Erythroblast (primary cell): ENCODE data around the gene SLC30A3.

Source experiments
- DNase-seq, 2 experiments: peaks; one replicate each; lab custom pipeline; 2025; lab: John Stamatoyannopoulos, UW
- GATA1 ChIP-seq: IDR thresholded peaks from 2 replicates; pipeline ENCODE4 v1.6.1; 2011; ENCODE audit warnings: low read depth, mild to moderate bottlenecking, control low read depth, low read length, moderate library complexity
- POLR2A ChIP-seq: IDR thresholded peaks from 2 replicates; pipeline ENCODE4 v1.6.1; 2011; ENCODE audit warnings: mild to moderate bottlenecking, low read length

The SLC30A3 gene

GRCh38 chr2:27261241-27261925, 1.5 kb downstream of the SLC30A3 start:
- no peak for DNase-seq
- no peak for TF ChIP-seq POLR2A
- no peak for TF ChIP-seq GATA1

- no peak for DNase-seq
- TF ChIP-seq POLR2A = no peak
- TF ChIP-seq GATA1 = no peak
Observed at GRCh38 chr2:27258051-27258450, 4.8 kb downstream of the SLC30A3 start.

- TF ChIP-seq POLR2A (no peak), GATA1 (no peak)
- no peak for DNase-seq
Observed at GRCh38 chr2:27256855-27257454, 5.9 kb downstream of the SLC30A3 start.

- no peak for DNase-seq
- TF ChIP-seq POLR2A (no peak), GATA1 (no peak)
Observed at GRCh38 chr2:27255660-27256059, 7.2 kb downstream of the SLC30A3 start.

GRCh38 chr2:27255187-27255586, 7.7 kb downstream of the SLC30A3 start:
- TF ChIP-seq POLR2A (no peak), GATA1 (no peak)
- no peak for DNase-seq

GRCh38 chr2:27251766-27252165, 11.1 kb downstream of the SLC30A3 start:
- TF ChIP-seq GATA1 = no peak
- TF ChIP-seq POLR2A = no peak
- no peak for DNase-seq

- TF ChIP-seq POLR2A = no peak
- TF ChIP-seq GATA1 = no peak
- no peak for DNase-seq
Observed at GRCh38 chr2:27250652-27251379, 12.0 kb downstream of the SLC30A3 start.

GRCh38 chr2:27249891-27250651, 12.8 kb downstream of the SLC30A3 start:
- TF ChIP-seq GATA1 (no peak), POLR2A (no peak)
- peak; percentile 68 to 70 for DNase-seq

- TF ChIP-seq POLR2A (no peak), GATA1 (no peak)
- DNase-seq = no peak
Observed at GRCh38 chr2:27249159-27249890, 13.5 kb downstream of the SLC30A3 start.

GRCh38 chr2:27247893-27248292, 15.0 kb downstream of the SLC30A3 start:
- TF ChIP-seq GATA1 (no peak), POLR2A (no peak)

GRCh38 chr2:27245626-27246025, 17.2 kb downstream of the SLC30A3 start:
- no peak for DNase-seq
- TF ChIP-seq GATA1 (no peak), POLR2A (no peak)

More at GRCh38 chr2:27247893-27248292, 15.0 kb downstream of the SLC30A3 start:
- DNase-seq = no peak

- TF ChIP-seq GATA1 = no peak
- no peak for TF ChIP-seq POLR2A
- no peak for DNase-seq
Observed at GRCh38 chr2:27245116-27245515, 17.7 kb downstream of the SLC30A3 start.

- DNase-seq = no peak
- TF ChIP-seq POLR2A = no peak
- no peak for TF ChIP-seq GATA1
Observed at GRCh38 chr2:27243391-27244130, 19.3 kb downstream of the SLC30A3 start.

- no peak for DNase-seq
- TF ChIP-seq GATA1 (no peak), POLR2A (no peak)
Observed at GRCh38 chr2:27242614-27242951, 20.3 kb downstream of the SLC30A3 start.
